Sciatic nerve (tissue), 2 donors: ENCODE data around the gene HECW1. TPM values are rescaled to one million over a fixed set of nuclear protein-coding genes. Genes with fewer than 3 reads are reported as not detected.
"Not testable (repeated sequence)": the region's sequence is repeated elsewhere in the genome, so short reads cannot be mapped to it uniquely, and the experiment has no call there.

Experiments used
- ATAC-seq: fragments of 200-7000 bp; cut with Tn5 transposase; one replicate; pipeline ENCODE4 v1.9.1; 2020; ENCODE audit warnings: mild to moderate bottlenecking, moderate library complexity
- DNase-seq: peaks from one replicate; pipeline ENCODE4 v3.0.0-alpha.2; 2020; ENCODE audit warnings: low spot score
- intact Hi-C: fragments of 100-400 bp; cut with DNase I; formaldehyde crosslinking; loops from one replicate; pipeline ENCODE4 v1.14.2; 2022
- microRNA-seq: library from miRNA; unstranded; fragments of <30 nt; microRNA quantifications from one replicate; pipeline ENCODE4 v1.2.0, GENCODE V29; 2020
- total RNA-seq: library from RNA; stranded (reverse); fragmentation: NEBNext Ultra II Directional; extraction: Animal tissue kit (Norgen Biotek cat#: 25700); gene quantifications from one replicate; pipeline ENCODE4 v1.2.1, GENCODE V29; 2021
- donor health status: DM: no; HTN: no; CAD: no.
- donor health status: DM: no; HTN: no; CAD: no.

HECW1 gene
- total RNA-seq, 1 donor from 2014 or later: 4.8 TPM

DNA sequence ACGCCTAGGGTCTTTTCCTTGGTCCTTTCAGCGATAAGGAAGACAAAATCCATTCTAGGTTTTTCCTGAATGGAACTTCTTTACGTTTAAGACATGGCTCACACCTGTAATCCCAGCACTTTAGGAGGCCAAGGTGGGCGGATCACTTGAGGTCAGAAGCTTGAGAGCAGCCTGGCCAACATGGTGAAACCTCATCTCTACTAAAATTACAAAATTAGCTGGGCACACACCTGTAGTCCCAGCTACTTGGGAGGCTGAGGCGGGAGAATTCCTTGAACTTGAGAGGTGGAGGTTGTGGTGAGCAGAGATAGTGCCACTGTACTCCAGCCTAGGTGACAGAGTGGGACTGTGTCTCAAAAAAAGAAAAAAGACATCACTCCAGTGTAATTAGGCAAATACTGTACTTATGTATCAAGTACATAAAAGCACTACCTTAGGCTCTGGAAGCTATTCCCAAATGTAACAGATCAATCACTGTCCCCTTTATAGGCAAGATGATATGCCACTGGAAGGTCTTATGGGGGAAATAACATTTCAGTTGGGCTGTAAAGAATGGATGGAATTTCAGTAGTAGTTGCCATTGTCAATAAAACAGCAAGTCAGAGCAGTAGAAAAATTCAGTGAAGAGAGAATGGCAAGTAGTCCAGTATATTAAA lies 476.2 kb downstream of the HECW1 start:
- ATAC-seq (no peak), DNase-seq (no peak)
- intact Hi-C loops: no loop called here

- ATAC-seq (no peak), DNase-seq (no peak)
- intact Hi-C loops: no loop called here
Measured at GRCh38 chr7:43589133-43589478, 476.7 kb downstream of the HECW1 start.

- no peak for DNase-seq
- ATAC-seq: no peak
- intact Hi-C loops: no loop called here
Measured at GRCh38 chr7:43589728-43590127, 477.3 kb downstream of the HECW1 start.

DNA sequence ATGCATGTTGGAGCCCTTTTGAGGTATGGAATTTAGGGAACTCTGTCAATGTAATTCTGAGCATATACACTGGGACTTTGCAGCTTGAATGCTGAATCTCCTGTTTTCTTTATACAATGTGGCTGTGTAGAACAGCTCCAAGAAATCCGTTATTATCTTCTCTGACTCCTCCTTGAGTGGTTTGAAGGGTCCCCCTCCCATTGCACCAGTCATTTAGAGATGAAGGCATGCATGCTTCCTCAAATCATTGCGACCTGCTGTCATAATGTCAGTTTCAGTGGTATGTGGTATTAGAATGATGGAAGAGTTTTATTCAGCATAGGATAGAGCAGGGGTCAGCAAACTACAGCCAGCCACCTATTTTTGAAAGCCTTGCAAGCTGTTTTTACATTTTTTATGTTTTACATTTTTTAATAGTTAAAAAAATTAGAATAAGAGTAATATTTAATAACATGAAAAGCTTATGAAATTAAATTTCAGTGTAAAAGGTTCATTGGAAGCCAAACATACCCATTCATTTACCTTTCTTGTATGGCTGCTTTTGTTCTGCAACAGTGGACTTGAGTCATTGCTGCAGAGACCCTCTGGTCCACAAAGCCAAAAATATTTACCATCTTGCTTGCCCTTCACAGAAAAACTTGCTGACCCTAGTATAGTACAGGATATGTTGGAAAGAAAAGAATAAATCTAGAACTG lies 478.6 kb downstream of the HECW1 start:
- ATAC-seq (no peak), DNase-seq (no peak)
- intact Hi-C loops: no loop called here

DNA sequence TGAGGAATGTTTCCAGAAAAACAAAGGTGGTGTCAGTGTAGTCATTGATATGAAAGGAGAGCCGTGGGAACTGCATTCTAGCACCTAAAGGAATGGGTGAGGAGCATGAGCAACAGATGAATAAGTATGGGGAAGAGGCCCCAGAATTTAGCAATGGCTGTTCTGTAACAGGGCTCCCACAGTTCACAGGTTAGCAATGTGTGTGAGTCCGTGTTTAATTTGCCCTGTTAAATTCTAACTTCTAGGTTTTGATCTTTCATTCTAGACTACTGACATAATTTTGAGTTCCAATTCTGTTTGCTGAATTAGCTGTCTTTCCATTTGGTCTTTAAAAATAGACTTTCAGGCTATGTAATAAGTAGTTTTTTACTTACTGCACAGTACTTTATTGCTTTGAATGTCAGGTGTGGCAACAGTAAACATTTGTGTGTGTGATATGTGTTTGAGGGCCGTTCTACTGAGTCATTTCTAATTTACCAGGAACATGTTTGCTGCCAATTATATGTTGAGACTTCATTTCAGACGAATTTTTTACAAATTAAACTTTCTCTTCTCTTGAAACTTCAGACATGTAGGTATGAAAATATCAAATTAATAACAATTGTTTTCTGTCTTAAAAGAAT lies 479.2 kb downstream of the HECW1 start:
- ATAC-seq: no peak
- intact Hi-C loops: no loop called here

DNA sequence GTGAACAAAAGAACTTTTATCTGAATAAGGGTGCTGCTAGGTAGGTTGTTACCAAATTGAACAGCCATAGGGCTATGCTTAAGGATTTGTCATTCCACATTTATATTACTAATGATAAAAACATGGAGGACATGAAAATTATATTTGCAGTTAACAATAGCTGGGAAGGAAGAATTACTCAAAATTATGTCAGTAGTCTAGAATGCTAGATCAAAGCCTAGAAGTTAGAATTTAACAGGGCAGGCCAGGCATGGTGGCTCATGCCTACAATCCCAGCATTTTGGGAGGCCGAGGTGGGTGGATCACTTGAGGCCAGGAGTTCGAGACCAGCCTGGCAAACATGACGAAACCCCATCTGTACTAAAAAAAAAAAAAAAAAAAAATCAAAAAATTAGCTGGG lies 479.9 kb downstream of the HECW1 start:
- intact Hi-C loops: no loop called here
- no peak for DNase-seq
- ATAC-seq: no peak

More for the DNA sequence above, 479.2 kb downstream of the HECW1 start:
- DNase-seq: no peak

DNA sequence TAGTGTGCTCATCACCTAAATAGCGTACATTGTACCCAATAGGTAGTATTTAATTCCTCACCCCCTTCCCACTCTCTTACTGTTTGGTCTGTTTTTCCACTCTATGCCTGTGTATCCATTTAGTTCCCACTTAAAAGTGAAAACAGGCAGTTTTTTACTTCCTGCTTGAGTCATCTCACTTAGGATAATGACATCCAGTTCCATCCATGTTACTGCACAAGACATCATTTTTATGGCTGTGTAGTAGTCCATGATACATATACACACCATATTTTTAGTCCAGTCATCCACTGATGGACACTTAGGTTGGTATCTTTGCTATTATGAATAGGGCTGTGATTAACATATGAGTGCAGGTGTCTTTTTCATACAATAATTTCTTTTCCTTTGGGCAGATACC lies 480.6 kb downstream of the HECW1 start:
- ATAC-seq (no peak), DNase-seq (no peak)
- intact Hi-C loops: no loop called here

DNA sequence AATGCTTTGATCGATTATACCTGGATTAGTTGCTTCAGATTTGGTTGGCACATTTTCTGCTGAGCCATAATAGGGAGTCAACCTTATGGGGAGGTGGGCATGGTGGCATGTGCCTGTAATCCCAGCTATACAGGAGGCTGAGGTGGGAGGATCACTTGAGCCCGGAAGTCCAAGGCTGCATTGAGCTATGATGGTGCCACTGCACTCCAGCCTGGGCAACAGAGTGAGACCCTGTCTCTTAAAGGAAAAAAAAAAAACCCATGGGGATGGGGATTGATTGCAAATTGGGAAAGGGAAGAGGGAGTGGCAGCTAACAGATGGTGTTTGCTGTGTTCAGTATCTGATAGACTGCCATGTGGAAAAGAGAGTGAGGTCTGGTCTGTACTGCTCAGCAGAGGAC lies 481.6 kb downstream of the HECW1 start:
- DNase-seq (no peak), ATAC-seq (no peak)
- intact Hi-C loops: no loop called here

DNA sequence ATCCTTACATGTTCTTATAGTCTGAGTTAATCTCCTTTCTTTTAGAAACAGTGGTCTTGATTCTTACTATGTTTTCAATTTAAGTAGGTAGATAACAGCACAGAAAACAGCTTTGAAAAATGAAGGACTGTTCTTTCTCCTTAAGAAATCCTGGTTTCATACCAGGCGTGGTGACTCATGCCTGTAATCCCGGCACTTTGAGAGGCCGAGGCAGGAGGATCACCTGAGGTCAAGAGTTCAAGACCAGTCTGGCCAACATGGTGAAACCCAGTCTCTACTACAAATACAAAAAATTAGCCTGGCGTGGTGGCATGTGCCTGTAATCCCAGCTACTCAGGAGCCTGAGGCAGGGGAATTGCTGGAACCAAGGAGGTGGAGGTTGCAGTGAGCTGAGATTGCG lies 484.0 kb downstream of the HECW1 start:
- DNase-seq, intact Hi-C loops, ATAC-seq: not testable (repeated sequence)

- ATAC-seq: no peak
- intact Hi-C loops: no loop called here
- DNase-seq: no peak
Measured at GRCh38 chr7:43600056-43600455, 487.6 kb downstream of the HECW1 start.

DNA sequence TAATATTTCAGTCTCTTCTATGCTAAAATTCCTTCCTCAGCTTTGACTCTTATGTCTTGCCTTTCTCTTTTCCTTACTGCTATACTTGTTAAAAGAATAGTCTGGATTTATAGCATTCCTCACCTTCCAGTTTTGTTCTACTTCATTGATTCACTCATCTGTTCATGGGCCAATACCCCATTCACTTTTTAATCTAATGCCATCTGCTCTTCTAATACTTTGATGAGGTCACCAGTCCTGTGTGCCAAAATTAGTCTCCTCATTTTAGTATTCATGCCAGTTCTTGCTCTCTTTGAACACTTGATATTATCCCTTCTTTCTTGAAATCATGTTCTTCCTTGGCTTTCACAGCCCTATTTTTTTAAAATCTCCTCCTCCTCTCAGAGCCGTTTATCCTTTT lies 489.8 kb downstream of the HECW1 start:
- no peak for DNase-seq
- intact Hi-C loops: no loop called here
- no peak for ATAC-seq

- DNase-seq (no peak), ATAC-seq (no peak)
- intact Hi-C loops: no loop called here
Measured at GRCh38 chr7:43604251-43604650, 491.8 kb downstream of the HECW1 start.

DNA sequence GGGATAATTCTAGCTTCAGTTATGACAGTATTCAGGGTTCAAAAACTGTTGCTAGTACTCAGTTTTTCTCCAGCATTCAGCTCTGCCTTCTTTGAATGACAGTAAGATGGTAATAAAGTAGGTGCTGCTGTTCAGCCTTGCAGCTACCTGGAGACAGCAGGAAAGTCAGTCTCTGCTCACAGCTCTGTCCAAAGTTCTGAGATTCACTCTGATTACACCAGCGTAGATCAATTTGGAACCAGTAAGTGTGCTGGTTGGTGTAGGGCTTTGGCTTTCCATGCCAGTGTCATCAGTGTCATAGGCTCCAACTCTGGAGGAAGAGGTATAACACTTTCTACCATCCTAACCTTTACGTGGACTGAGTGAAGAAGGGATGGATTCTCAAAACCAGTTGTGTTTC lies 496.6 kb downstream of the HECW1 start:
- intact Hi-C loops: no loop called here
- DNase-seq: no peak
- no peak for ATAC-seq

DNA sequence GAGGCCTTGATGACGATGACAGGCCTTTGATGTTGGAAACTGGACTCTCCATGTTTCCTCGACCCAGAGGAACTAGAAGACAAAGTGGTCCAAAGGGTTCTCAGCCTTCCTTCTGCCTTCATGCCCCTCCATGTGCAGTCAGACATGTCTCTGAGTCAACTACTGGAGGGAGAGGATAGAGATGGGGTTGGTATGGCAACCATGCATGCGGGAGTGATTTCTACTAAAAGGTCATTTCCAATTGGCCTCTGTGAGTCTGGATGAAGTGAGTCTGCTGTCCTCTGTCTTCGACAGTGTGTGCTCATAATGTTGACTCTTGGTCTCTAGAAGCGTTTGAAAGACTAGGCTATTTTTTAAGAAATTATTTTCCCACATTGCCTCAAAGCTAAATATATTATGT lies 499.7 kb downstream of the HECW1 start:
- no peak for DNase-seq
- ATAC-seq: no peak
- intact Hi-C loops: no loop called here

GRCh38 chr7:43612599-43613589 lies 500.4 kb downstream of the HECW1 start:
- ATAC-seq: peak; percentile 24
- intact Hi-C loops: no loop called here
- no peak for DNase-seq

Small RNAs within 50 kb of the gene (microRNA-seq; reads per million reads assigned to microRNA genes)
- not detected for gene MIR3943

Other genes starting within 250 kb of the HECW1 start
- gene C7orf25, start 200.6 kb upstream of the HECW1 start, total RNA-seq: 10.1 TPM
- gene PSMA2, start 180.5 kb upstream of the HECW1 start, total RNA-seq: 48.4 TPM
- gene MRPL32, start 180.3 kb upstream of the HECW1 start, total RNA-seq: 45.3 TPM